Caco-2 (cell line): ENCODE measurements around the gene DNAJC4. TPM values are rescaled to one million over a fixed set of nuclear protein-coding genes. Genes with fewer than 3 reads are reported as not detected.

Experiments used
- BruUV-seq: library from RNA; stranded (reverse); fragments of 400-500 nt; replicated peaks from 2 replicates; lab custom pipeline; 2021; lab: Mats Ljungman, UMichigan
- CTCF ChIA-PET: fragments of 300-600 bp; sonication (Branson Sonifier 250); formaldehyde crosslinking; loops from one replicate; lab custom pipeline; 2022; ENCODE audit warnings: antibody characterized with exemption; lab: Charles Lee
- POLR2A ChIA-PET: fragments of 300-600 bp; sonication (Branson Sonifier 250); formaldehyde crosslinking; loops from one replicate; lab custom pipeline; 2022; ENCODE audit warnings: antibody characterized with exemption; lab: Charles Lee
- DNase-seq, 2 experiments: peaks; one replicate each; pipeline versions ENCODE4 v3.0.0 to v3.0.0-alpha.2; 2020 to 2022
- H3K27me3 ChIP-seq: replicated peaks from 2 replicates; pipeline ENCODE4 v1.6.0; 2011; ENCODE audit warnings: low read length; ENCODE audit not compliant: control insufficient read depth, insufficient read depth
- H3K36me3 ChIP-seq: 2 replicates; pipeline ENCODE4 v1.5.1; 2011; ENCODE audit warnings: low read length; ENCODE audit not compliant: control insufficient read depth, insufficient read depth
- H3K4me1 ChIP-seq: fragments of 250-450 bp; sonication (Bioruptor Pico); 2 replicates; pipeline ENCODE4 v1.5.1; 2020; ENCODE audit warnings: mild to moderate bottlenecking
- H3K4me3 ChIP-seq: 2 replicates; pipeline ENCODE4 v1.5.1; 2011; ENCODE audit warnings: low read depth, mild to moderate bottlenecking, control low read depth, low read length
- H3K9me3 ChIP-seq: fragments of 250-450 bp; sonication (Bioruptor Pico); 2 replicates; pipeline ENCODE4 v1.5.1; 2020; ENCODE audit warnings: mild to moderate bottlenecking, moderate library complexity
- H3K27ac Mint-ChIP-seq: one replicate; pipeline ENCODE4 v1.8.0; 2022; ENCODE audit warnings: mixed read lengths; ENCODE audit not compliant: unreplicated experiment
- H3K27me3 Mint-ChIP-seq: one replicate; pipeline ENCODE4 v1.8.0; 2022; ENCODE audit warnings: mixed read lengths; ENCODE audit not compliant: insufficient read depth, unreplicated experiment
- H3K36me3 Mint-ChIP-seq: one replicate; pipeline ENCODE4 v1.8.0; 2022; ENCODE audit warnings: mild to moderate bottlenecking, mixed read lengths; ENCODE audit not compliant: insufficient read depth, unreplicated experiment
- H3K4me1 Mint-ChIP-seq: one replicate; pipeline ENCODE4 v1.8.0; 2022; ENCODE audit warnings: low read depth, mixed read lengths; ENCODE audit not compliant: unreplicated experiment
- H3K4me3 Mint-ChIP-seq: one replicate; pipeline ENCODE4 v1.8.0; 2022; ENCODE audit warnings: mild to moderate bottlenecking, moderate library complexity, mixed read lengths; ENCODE audit not compliant: unreplicated experiment
- H3K9me3 Mint-ChIP-seq: one replicate; pipeline ENCODE4 v1.8.0; 2022; ENCODE audit warnings: mixed read lengths; ENCODE audit not compliant: unreplicated experiment
- CTCF ChIP-seq, 2 experiments: fragments of 200-600 bp in 1 of 2; IDR thresholded peaks; 1 replicate in 1 of 2; 2 replicates in 1 of 2; pipeline versions ENCODE4 v1.5.1 to v1.8.0; 2011 to 2022; ENCODE audit warnings: antibody characterized with exemption in 1 of 2, control low read depth in 1 of 2, inconsistent platforms in 1 of 2, low read depth in 1 of 2, low read length in 1 of 2, mild to moderate bottlenecking in 1 of 2, moderate library complexity in 1 of 2; ENCODE audit not compliant: insufficient read depth in 1 of 2, severe bottlenecking in 1 of 2, unreplicated experiment in 1 of 2
- intact Hi-C: fragments of 100-400 bp; cut with micrococcal nuclease; formaldehyde crosslinking; loops from one replicate; pipeline ENCODE4 v1.10.0; 2022; ENCODE audit not compliant: unreplicated experiment
- total RNA-seq: library from RNA; stranded (reverse); gene quantifications from 2 replicates; pipeline ENCODE4 v1.2.3, GENCODE V29; 2022

DNAJC4 gene
- total RNA-seq, 1 experiment from 2014 or later = 22.9 TPM

- POLR2A ChIA-PET = interaction anchor here (0.5 to 0.9 kb wide), 2 partner anchors 9 to 54 kb away, joined by 3 to 5 read pairs; partner anchors contain the start of gene ESRRA
- no TSS peak for BruUV-seq
- H3K27ac Mint-ChIP-seq = peak within 1 kb of the TSS; percentile 85
These were observed 20.8 kb downstream of the DNAJC4 start, which contains the start of gene PLCB3 for GRCh38 chr11:64251016-64251752. TSS of gene PLCB3 (plus strand) at chr11:64251530. CDS start at chr11:64251650, 120 bp downstream.

GRCh38 chr11:64251753-64252002, 21.3 kb downstream of the DNAJC4 start:
- BruUV-seq = no TSS peak
- H3K27me3 Mint-ChIP-seq = no peaks in the 10 kb centered on the region

More at GRCh38 chr11:64251016-64251752, 20.8 kb downstream of the DNAJC4 start, which contains the start of gene PLCB3:
- H3K9me3 ChIP-seq = no peaks in the 10 kb centered on the region
- no peaks in the 10 kb centered on the region for H3K9me3 Mint-ChIP-seq
- H3K4me3 Mint-ChIP-seq = peak within 1 kb of the TSS; percentile 99
- CTCF ChIA-PET = interaction anchor here (0.7 to 1.8 kb wide), 7 partner anchors 14 to 109 kb away, joined by 4 to 13 read pairs (median 7); partner anchors contain the start of genes ESRRA, NUDT22 and TRPT1
- H3K4me1 Mint-ChIP-seq = peaks cover 13% of the 10 kb centered on the region
- no peaks in the 10 kb centered on the region for H3K27me3 Mint-ChIP-seq
- peak; percentile 63 to 91 for TF ChIP-seq CTCF (IDR thresholded peaks at IDR 0.05; ENCODE audit: insufficient read depth in 1 of 2, low read depth in 1 of 2, low read length in 1 of 2, severe bottlenecking in 1 of 2, unreplicated experiment in 1 of 2)
- H3K27me3 ChIP-seq = no peaks in the 10 kb centered on the region
- peak within 1 kb of the TSS; percentile 66 for H3K4me3 ChIP-seq
- intact Hi-C loops = loop anchor here (1.0 kb wide), 2 partner anchors 19 to 53 kb away; no protein-coding TSS in a partner anchor
- H3K4me1 ChIP-seq = peaks cover 26% of the 10 kb centered on the region
- peak in 1 of 2 experiments; percentile 77 for DNase-seq
- peaks cover 30% of the 10 kb centered on the region for H3K36me3 Mint-ChIP-seq
- H3K36me3 ChIP-seq = peaks cover 2% of the 10 kb centered on the region; the same call in 1 of the 2 replicates

More at GRCh38 chr11:64251753-64252002, 21.3 kb downstream of the DNAJC4 start:
- ChIA-PET POLR2A (interaction anchor here (0.5 to 1.4 kb wide), 2 partner anchors 53 to 66 kb away, joined by 4 to 5 read pairs; partner anchors contain the start of genes ESRRA, PRDX5 and TRMT112), CTCF (interaction anchor here (0.8 to 1.8 kb wide), 10 partner anchors 9 to 66 kb away, joined by 3 to 13 read pairs (median 8); partner anchors contain the start of genes ESRRA, FKBP2, NUDT22 and STIP1)
- H3K4me3 ChIP-seq = peak overlapping the region; percentile 66
- no peaks in the 10 kb centered on the region for H3K9me3 Mint-ChIP-seq
- peaks cover 13% of the 10 kb centered on the region for H3K4me1 Mint-ChIP-seq
- DNase-seq = no peak
- peaks cover 26% of the 10 kb centered on the region for H3K4me1 ChIP-seq
- peaks cover 30% of the 10 kb centered on the region for H3K36me3 Mint-ChIP-seq
- H3K4me3 Mint-ChIP-seq = peak overlapping the region; percentile 99
- peak overlapping the region; percentile 85 for H3K27ac Mint-ChIP-seq
- no peaks in the 10 kb centered on the region for H3K27me3 ChIP-seq
- peaks cover 4% of the 10 kb centered on the region for H3K36me3 ChIP-seq
- intact Hi-C loops = loop anchor here (1.0 kb wide), 2 partner anchors 19 to 53 kb away; no protein-coding TSS in a partner anchor
- H3K9me3 ChIP-seq = no peaks in the 10 kb centered on the region
- no peak for TF ChIP-seq CTCF (IDR thresholded peaks at IDR 0.05; ENCODE audit: insufficient read depth in 1 of 2, low read depth in 1 of 2, low read length in 1 of 2, severe bottlenecking in 1 of 2, unreplicated experiment in 1 of 2)
